MV-4-11 (cell line): ENCODE results near the gene GLMP.

Experiments used
- DNase-seq: peaks from one replicate; lab custom pipeline; 2025; lab: John Stamatoyannopoulos, UW

Gene GLMP

DNA sequence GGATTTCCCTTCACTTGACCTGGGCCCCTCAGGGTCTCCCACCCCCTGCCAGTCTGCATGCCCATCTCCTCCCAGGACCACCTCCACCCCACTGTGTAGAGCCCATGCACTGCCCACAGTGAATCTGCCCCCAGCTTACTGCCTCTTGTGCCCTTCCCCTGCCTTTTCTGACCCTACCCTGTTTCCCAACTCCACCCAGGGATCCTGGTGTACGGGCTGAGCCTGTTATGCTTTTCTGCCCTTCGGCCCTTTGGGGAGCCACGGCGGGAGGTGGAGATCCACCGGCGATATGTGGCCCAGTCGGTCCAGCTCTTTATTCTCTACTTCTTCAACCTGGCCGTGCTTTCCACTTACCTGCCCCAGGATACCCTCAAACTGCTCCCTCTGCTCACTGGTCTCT is 9.4 kb downstream of the GLMP start:
- no peak for DNase-seq

GRCh38 chr1:156285437-156285836 is 10.0 kb downstream of the GLMP start:
- DNase-seq: no peak

DNA sequence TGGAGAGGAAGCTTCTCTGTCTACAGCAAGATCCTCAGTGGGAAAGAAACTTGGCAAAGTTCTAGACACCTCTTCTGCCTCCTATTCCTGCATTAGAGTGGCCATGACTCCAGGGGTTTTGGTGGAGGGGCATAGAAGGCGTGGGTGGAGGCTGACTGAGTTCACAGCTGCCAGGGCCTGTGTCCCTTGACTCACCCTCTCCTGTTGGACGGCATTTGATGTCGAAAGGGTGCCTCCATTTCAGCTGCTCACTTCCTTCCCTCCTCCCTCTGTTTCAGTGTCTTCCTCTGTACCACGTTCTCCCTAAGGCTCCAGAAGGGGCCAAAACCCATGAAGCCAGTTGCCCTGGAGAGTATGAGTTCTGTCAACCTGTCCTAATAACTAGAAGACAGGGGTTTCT is 10.7 kb downstream of the GLMP start:
- DNase-seq: peak; percentile 34

GRCh38 chr1:156284112-156284511 is 11.4 kb downstream of the GLMP start, which contains the start of gene TMEM79:
Gene TMEM79, plus strand, starts transcription at chr1:156284325. Its CDS starts 902 bp downstream, at chr1:156285227.
- no peak for DNase-seq

GRCh38 chr1:156283521-156283920 is 12.0 kb downstream of the GLMP start:
- DNase-seq: no peak

DNA sequence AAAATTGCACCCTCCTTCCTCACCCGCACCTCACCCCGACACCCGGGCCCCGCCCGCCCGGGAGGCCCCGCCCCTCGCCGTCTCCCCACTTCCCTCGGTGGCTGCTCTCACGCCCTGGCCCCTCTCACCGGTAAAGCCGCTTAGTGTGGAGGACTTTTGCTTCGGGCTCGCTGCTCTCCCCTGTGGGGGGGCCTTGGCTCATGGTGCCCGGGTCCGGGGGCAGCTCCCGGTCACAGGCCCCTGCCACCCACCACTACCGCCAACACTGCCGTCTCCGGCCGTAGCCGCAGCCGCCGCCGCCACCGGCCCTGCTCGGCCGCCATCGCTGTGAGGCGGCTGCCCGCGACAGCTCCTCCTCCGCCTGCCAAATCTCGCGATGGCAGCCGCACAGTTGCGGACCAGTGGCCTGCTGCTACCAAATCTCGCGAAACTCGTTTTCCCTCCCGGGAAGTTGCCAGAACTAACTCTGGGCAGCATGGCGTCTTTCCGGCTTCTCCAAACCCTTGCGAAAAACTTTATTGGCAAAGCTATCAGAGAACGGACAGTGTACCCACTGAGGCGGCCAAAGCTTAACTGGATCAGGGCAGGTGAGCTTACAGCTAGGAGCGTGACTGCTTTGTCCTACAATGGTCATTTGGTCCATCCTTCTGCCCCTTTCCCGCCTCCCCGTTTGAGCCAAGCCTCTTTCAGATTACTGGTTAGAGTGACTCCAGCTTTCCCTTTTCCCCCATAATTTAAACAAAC is 12.8 kb downstream of the GLMP start, which contains the start of gene SMG5:
Gene SMG5 (minus strand): TSS at position 347 of the 744 bp plus-strand sequence. CDS start 145 bp downstream, at position 202.
- peak; percentile 97 for DNase-seq

DNA sequence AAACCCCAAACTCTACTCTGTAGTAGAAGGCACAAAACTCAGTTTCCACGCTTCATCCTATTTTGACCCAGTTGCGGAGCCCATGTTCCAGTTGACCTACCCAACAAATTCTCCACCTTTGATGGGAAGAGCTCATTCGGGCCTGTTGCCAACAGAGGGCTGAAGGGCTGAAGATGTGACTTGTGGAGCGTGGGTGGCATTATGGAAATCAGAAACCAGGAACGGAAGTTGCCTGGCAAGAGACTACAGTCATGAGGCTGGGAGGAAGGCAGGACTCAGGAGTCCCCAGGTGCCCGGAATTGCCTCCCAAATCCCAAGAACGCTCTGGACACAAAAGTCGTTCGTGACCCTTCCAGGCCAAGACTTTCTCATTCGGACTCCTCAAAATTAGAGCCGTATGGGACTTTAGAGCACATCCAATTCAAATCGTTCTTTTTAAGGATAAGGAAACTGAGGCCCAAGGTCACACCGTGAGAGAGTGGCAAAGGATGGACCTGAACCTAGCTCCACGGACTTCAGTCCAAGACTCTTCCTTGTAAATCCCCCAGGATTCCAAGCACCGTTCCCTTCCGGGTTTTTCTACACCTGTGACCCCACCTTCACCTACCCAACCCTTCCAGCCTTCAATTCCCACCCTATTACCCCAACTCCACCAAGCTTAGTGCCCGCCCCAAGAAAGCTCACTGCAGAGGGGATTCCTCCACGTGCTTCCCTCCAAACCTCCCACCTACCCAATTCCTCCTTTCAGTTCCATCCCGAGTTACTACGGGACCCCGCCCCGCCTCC is 13.6 kb downstream of the GLMP start:
- DNase-seq: peak; percentile 53

DNA sequence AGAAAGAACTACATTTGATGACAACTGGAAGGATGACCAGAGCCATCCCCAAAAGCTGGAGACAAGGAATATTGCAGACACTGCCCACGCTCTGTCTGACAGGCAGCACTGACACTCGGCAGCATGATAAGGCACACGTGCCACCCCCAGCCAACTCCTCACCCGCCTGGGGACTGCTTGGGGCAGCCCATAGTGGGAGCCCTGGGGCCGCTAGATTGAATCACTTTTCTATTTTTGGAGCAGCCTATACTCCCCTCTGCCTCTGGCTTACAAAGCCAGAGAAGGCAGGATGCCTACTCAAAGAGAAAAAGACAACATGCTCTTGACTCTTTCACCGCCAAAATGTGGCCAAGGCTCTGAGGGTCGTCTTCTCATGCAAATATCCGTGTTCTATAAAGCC is 14.2 kb downstream of the GLMP start:
- DNase-seq: peak; percentile 78

DNA sequence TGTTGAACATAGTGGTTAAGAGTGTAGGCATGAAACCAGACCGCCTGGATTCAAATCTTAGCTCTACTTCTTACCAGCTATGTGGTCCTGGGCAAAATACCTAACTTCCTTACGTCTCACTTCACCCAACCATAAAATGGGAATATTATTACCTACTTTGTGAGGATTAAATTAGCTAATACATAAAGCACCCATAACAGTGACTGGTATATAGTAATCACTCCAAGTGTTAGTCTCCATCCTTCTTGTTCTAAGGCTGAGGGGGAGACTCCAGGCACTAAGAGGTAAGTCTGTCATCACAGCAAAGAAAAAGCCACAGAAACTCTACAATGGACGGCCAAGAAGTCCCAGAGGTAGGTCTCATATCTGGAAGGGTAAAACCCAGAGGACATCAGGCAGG is 15.6 kb downstream of the GLMP start:
- DNase-seq: no peak

GRCh38 chr1:156276966-156277381 is 18.5 kb downstream of the GLMP start:
- peak; percentile 73 for DNase-seq

- DNase-seq: peak; percentile 70
Observed at GRCh38 chr1:156276532-156276931, 18.9 kb downstream of the GLMP start.

GRCh38 chr1:156270314-156270713 is 25.2 kb downstream of the GLMP start:
- DNase-seq: no peak

DNA sequence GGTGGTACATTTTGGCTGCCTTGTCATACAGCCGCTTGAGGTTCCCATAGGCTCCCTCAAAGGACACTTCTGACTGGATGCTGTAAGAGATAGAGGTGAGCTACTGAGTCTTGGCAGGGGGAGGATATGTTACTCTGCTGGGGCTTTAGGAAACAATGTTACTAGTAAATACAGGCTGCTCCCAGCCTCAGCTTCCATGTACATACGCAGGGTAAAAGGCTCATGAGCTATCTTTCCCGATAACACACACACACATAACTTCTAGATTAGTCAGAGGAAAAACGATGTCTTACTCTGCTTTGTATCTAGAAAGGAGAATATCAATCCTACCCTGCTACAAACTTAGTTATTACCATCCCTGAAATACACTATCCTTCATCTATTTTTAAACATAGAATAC is 27.1 kb downstream of the GLMP start:
- no peak for DNase-seq

GRCh38 chr1:156266051-156266450 is 29.4 kb downstream of the GLMP start:
- DNase-seq: no peak

GRCh38 chr1:156263288-156263655 is 32.2 kb downstream of the GLMP start:
- no peak for DNase-seq

DNA sequence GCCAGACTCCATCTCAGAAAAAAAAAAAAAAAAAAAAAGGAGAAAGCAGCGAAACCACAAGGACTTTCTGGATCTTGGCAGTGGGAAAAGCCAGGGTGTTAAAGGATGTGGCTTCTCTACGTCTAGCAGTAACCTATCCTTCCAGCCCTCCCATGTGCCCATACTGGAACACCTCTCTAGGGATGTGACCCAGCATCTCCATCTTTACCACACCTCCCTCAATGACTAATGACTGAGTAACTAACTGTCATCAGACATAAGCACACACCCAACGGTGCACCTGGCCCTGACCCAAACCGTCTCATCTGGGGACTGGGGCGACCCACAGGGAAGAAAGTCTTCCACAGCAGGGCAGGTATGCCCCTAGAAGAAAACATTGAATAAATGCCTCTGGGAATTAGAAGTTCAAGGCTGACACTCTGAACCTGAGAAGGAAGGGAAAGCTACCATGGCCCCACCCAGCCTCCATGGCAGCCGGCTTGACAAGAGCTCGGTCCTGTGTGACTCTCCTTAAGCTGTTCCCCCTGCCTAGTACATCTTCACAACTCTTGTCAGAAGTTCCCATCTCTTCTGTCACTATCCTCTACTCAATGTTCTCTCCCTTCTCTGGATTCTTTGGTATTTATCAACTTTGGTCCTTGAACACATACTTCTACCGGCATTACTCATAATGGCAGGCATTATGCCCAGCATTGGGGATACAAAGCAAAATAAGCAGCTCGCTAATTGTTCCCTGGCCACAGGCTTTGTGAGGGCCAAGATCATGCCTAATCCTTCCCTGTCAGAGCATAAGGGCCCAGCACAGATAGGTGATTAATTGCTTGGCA is 32.8 kb downstream of the GLMP start:
- DNase-seq: no peak

- DNase-seq: no peak
Observed at GRCh38 chr1:156260896-156261295, 34.6 kb downstream of the GLMP start.

DNA sequence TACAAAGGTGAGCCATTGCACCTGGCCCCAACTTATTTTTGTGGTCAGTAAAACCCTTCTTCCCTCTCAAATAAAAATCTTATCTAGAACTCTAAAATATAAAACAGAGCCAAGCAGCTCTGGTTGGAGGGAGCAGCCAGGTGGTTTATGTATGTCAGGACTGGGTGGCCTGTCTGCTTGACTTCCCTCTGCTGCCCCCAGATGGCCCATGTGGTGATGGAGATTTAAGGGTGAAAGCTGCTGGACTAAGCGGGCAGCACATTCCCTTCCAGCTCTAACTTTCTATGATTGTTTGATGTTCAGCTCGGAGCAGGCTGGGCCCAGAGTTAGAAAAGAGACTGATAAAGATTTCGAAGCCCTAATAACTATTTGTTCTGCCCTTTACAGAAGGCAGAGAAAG is 35.7 kb downstream of the GLMP start:
- no peak for DNase-seq

- DNase-seq: no peak
Observed at GRCh38 chr1:156258859-156259258, 36.6 kb downstream of the GLMP start.

DNA sequence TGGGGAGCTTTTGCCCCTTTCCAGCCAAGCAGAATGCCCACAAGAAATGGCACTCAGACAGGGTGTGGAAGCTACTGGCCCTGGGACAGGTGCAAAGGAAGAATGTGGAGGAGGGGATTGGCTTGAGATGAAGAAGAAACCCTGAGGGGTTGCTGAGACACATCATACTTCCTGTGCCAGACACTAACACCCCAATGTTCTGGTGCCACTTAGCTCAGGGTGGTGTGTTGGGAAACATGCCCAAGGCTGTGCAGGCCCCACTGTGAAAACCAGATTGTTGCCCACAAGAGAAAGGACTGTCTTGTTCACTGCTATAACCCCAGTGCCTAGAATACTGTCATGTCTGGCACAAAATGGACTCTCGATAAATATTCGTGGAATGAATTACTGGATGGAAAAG is 37.8 kb downstream of the GLMP start:
- no peak for DNase-seq

GRCh38 chr1:156253634-156254033 is 41.8 kb downstream of the GLMP start:
- no peak for DNase-seq

GRCh38 chr1:156251527-156251926 is 44.0 kb downstream of the GLMP start:
- no peak for DNase-seq
